GM19452 (cell line): ENCODE measurements around the gene CDC23.
"Not testable (repeated sequence)": the region's sequence is repeated elsewhere in the genome, so short reads cannot be mapped to it uniquely, and the experiment has no call there.

Experiments
- ATAC-seq: cut with Tn5 transposase; IDR thresholded peaks from one replicate; pipeline ENCODE4 v1.9.1; 2021; ENCODE audit not compliant: unreplicated experiment

CDC23 gene, protein sequence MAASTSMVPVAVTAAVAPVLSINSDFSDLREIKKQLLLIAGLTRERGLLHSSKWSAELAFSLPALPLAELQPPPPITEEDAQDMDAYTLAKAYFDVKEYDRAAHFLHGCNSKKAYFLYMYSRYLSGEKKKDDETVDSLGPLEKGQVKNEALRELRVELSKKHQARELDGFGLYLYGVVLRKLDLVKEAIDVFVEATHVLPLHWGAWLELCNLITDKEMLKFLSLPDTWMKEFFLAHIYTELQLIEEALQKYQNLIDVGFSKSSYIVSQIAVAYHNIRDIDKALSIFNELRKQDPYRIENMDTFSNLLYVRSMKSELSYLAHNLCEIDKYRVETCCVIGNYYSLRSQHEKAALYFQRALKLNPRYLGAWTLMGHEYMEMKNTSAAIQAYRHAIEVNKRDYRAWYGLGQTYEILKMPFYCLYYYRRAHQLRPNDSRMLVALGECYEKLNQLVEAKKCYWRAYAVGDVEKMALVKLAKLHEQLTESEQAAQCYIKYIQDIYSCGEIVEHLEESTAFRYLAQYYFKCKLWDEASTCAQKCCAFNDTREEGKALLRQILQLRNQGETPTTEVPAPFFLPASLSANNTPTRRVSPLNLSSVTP

GRCh38 chr5:138213161-138214029 is at the start of gene CDC23:
Gene CDC23, minus strand, starts transcription at chr5:138213323. Its CDS starts 11 bp downstream, at chr5:138213312.
- peak; percentile 94 for ATAC-seq

DNA sequence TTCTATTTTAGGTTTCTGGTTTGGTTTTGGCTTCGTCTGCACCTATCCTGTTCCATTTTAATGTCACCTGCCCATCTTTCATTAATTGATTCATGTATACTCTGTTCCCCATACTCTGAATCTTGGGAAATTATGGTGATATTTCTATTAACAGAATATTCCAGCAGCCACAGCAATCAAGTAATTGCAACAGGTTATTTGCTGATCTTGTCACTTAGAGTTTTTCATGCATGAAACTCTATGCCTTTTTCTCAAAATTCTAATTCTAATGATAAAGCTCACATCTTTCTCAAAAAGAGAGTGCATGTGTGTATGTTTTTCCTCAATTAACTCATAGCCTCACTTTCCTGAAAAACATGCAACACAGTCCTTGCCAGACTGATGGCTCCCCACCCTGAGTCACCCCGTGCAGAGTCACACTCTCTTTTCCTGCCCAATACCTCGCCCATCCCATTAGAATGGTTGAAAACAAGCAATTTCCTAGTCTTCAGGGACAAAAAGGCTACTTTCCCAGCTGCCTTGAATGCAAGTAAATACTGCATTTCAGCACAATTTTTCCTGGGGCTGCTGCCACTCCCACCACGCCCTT is 45.7 kb upstream of the CDC23 start:
- no peak for ATAC-seq

- no peak for ATAC-seq
Observed at GRCh38 chr5:138257583-138257982, 44.5 kb upstream of the CDC23 start.

GRCh38 chr5:138252944-138253343 is 39.8 kb upstream of the CDC23 start:
- no peak for ATAC-seq

- ATAC-seq: not testable (repeated sequence)
Observed at GRCh38 chr5:138247800-138248199, 34.7 kb upstream of the CDC23 start.

DNA sequence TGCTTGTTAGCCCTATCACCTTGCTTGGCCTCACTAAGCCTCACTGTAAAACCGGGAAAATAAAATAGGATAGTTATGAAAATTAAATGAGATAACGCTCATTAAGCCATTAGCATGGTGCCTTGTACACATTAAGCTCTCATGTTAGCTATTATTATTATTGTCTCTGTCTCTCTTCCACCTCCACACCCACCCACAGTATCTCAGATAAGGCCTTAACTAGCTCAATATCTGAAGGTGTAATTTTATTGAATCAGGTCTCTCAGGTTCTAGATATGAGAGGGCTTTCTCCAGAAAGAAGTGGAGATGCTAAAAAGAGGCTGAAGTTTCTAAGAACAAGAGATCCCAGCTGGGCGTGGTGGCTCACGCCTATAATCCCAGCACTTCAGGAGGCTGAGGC is 33.7 kb upstream of the CDC23 start:
- ATAC-seq: no peak

DNA sequence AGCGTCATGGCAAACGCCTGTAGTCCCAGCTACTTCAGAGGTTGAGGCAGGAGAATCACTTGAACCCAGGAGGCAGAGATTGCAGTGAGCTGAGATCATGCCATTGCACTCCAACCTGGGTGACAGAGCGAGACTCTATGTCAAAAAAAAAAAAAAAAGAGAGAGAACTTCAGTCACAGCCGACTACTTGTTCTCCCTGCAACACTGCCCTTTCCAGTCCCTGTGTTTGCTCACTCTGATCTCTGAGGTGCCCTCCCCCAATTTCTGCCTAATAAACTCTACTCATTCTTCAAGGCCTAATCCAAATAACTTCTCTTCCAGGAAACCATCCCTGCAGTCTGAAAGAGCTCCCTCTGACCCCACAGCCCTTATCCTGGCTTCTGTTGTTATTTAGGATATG is 33.2 kb upstream of the CDC23 start:
- no peak for ATAC-seq

DNA sequence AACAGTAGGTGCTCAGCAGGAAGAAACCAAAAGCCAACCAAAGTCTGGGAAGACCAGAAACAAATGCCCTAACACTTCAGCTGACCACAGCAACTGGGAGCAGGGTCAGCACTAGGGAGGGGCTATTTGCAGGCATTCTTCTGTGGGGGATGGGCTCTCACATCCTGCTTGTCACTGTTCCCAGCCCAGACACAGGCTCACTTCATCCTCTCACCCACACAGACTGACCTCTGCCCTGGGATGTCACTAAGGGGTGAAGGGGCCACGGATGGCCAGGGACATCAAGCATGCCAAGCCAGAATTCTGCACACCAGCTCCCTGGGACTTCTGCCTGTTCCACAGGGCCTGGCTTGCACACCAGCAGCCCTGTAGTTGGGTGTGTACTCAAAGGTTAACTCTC is 32.6 kb upstream of the CDC23 start:
- no peak for ATAC-seq

GRCh38 chr5:138243794-138244193 is 30.7 kb upstream of the CDC23 start:
- no peak for ATAC-seq

DNA sequence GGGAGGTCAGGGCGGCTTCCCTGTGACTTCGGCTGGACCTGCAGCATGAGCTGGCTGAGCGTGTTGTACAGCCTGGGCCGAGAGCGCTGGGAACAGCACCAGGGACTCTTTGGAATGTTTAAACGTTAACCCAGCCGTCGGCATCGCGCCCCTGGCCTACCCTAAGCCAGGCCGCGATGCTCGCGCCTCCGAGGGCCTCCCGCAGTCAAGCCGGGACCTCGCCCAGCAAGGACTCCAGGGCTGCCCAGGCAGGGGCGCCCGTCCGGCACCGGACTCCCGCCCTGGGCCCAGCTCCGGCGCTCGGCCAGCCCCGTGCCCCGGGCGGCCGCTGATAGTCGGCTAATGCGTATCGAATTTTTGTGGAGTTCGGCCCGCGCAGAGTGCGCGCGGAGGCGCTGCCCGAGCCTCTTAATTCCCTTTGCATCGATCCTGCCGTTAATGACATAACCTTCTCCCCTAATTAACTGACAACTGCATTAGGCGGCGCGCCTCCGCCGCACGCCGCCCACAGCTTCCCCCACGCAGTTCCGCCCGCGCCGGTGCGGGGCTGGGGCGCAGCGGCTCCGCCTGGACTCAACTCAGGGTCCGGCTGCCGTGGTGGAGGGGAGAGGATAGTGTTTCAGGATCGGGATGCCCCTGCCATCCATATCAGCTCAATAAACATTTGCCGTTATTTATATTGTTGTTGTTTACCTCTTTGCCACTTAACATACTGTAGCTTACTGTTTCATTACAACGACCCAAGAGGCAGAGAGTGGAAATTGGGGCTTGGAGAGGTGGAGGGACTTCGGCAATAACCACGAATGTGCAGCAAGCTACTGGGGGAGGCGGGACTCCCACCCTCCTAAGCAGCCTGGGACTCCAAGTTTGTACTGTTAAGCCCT is 28.8 kb upstream of the CDC23 start:
- ATAC-seq: no peak

DNA sequence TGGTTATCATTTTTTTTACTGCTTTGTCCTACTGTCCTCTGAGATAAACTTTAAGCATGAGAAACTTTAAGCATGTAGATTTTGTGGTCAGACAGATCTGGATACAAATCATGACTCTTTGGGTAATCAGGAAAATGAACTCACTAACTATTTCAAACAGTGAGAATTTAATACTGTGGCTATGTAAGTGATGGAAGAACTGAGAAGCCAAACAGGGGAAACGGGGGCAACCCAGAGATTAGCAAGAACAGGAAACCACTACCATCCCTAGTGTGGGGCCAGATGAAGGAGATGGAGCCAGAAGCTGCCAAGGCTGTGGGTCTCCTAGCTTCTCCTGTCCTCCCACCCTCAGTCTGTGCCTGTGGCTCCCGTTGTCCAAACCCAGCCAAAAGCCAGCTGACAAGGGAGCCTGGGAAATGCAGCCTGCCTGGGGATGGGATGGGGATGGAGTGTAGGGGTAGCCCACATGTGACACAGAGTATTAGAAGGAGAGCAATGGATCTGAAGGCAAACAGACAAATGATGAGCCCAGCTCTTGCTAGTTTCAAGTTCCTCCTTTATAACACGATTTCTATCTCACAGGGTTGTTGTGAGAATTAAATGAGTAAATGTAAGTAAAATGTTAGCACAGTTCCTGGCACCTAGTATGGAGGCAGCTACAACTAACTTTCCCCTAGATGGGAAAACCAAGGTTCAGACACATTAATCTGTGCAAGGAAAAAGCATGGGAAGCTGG is 27.7 kb upstream of the CDC23 start:
- no peak for ATAC-seq

GRCh38 chr5:138238034-138238433 is 24.9 kb upstream of the CDC23 start:
- no peak for ATAC-seq

DNA sequence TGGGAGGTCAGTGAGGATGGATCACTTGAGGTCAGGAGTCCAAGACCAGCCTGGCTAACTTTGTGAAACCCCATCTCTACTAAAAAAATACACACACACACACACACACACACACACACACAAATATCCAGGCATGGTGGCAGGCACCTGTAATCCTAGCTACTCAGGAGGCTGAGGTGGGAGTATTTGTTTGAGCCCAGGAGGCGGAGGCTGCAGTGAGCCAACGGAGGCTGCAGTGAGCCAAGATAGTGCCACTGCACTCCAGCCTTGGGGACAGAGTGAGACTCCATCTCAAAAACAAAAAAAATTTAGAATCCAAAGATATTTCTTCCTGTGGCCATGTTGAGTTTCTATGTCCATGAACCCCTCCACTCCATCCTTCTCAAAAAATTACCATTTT is 21.5 kb upstream of the CDC23 start:
- no peak for ATAC-seq

DNA sequence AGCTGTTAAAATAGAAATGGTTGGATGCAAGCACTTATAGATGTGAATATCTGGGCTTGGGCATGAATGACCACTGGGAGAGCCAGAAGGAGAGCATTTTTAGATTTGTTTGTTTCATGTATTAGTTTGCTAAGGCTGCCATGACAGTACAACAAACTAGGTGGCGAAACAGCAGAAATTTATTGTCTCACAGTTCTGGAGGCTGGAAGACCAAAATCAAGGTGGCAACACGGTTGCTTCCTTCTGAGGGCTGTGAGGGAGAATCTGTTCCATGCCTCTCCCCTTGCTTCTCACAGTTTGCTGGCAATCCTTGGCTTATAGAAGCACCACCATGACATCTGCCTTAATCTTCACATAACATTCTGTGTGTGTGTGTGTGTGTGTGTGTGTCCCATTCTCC is 20.2 kb upstream of the CDC23 start:
- no peak for ATAC-seq

DNA sequence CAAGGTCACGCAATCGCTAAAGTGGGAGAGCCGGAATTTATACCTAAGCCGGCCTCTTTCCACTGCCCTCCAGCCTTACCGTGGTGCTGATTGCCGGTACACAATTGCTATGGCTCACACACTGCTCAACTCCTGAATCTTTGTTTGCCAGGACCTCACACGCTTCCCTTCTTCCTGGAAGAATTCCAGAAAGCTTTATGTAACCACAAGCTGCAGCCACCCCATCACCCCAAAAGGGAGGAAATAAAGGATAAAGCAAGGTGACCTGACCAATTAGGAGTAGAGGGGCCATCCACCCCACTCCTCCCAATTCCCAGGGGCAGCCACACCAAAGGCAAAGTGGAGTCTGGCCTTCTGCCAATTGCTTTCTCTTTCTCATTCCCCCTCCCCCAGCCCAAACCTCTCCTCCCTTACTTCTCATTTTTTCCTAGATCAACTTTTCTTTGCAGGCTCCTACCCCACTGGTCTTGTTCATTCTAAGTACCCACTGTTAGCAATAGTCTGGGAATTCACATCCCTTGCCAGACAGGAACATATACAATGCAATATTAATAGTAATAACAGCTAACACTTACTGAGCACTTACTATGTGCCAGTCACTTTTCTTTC is 18.0 kb upstream of the CDC23 start:
- no peak for ATAC-seq

GRCh38 chr5:138230261-138230660 is 17.1 kb upstream of the CDC23 start:
- ATAC-seq: no peak

DNA sequence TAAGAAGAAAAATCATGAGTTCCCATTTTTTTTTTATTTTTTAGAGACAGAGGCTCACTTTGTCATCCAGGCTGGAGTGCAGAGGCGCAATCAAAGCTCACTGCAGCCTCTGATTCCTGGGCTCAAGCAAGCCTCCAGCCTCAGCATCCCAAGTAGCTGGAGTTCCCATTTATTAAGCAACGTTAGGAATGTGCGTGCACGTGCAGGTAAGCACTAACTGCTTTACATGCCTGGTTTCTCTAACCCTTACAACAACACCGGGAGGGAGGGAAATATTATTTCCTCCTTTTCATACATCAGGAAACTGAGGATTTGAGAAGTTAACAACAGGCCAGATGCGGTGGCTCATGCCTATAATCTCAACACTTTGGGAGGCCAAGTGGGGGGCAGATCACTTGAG is 16.3 kb upstream of the CDC23 start:
- no peak for ATAC-seq

- ATAC-seq: no peak
Observed at GRCh38 chr5:138226910-138227309, 13.8 kb upstream of the CDC23 start.

- ATAC-seq: no peak
Observed at GRCh38 chr5:138224712-138225111, 11.6 kb upstream of the CDC23 start.
